ENCODE data around the gene ARL14. TPM values are rescaled to one million over a fixed set of nuclear protein-coding genes. Genes with fewer than 3 reads are reported as not detected.

The ARL14 gene
- total RNA-seq, 1 donor from 2014 or later = not detected

DNA sequence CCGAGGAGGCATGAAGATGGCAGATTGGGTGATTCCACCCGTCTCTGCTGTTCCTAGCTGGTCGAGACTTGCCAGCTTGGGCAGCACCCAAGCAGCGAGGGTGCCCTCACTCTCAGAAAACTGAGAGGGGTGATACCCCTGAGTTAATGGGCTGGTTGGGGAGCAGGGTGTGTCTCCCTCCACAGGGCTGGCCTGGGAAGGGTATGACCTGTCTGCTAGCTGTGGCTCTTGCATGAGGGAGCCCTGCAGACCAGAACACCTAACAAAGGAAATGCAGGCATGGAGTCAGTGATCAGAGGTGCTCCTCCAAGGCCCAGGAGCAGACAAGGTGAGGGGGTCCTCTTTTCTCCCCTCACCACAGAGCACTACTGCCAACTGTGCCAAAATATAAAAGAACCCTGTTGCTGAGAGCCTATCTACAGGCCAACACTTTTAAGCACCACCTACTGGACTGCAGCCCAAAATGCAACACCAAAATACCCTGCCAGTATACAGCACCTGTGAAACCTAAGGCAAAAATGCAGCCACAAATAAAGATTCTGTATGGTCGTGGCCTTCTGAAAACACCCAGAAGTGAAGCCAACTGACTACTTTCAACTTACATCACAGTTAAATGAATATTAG lies 43.3 kb downstream of the ARL14 start:
- H3K4me3 ChIP-seq = no peak overlapping the region
- no peaks in the 10 kb centered on the region for H3K27me3 ChIP-seq
- no peaks in the 10 kb centered on the region for H3K4me1 ChIP-seq
- H3K36me3 ChIP-seq = no peaks in the 10 kb centered on the region
- no peaks in the 10 kb centered on the region for H3K9me3 ChIP-seq
- H3K27ac ChIP-seq = no peak overlapping the region
- no peak for DNase-seq (ENCODE audit: extremely low spot score in 2 of 2)
- TF ChIP-seq, protein P1, sequence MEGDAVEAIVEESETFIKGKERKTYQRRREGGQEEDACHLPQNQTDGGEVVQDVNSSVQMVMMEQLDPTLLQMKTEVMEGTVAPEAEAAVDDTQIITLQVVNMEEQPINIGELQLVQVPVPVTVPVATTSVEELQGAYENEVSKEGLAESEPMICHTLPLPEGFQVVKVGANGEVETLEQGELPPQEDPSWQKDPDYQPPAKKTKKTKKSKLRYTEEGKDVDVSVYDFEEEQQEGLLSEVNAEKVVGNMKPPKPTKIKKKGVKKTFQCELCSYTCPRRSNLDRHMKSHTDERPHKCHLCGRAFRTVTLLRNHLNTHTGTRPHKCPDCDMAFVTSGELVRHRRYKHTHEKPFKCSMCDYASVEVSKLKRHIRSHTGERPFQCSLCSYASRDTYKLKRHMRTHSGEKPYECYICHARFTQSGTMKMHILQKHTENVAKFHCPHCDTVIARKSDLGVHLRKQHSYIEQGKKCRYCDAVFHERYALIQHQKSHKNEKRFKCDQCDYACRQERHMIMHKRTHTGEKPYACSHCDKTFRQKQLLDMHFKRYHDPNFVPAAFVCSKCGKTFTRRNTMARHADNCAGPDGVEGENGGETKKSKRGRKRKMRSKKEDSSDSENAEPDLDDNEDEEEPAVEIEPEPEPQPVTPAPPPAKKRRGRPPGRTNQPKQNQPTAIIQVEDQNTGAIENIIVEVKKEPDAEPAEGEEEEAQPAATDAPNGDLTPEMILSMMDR (IDR thresholded peaks at IDR 0.05) = no peak
- TF ChIP-seq POLR2A (IDR thresholded peaks at IDR 0.05) = no peak
- no peak for TF ChIP-seq POLR2AphosphoS5 (IDR thresholded peaks at IDR 0.05; ENCODE audit: insufficient read depth in 1 of 2, low read depth in 1 of 2)
- intact Hi-C loops (cut with DNase I) = no loop called here

DNA sequence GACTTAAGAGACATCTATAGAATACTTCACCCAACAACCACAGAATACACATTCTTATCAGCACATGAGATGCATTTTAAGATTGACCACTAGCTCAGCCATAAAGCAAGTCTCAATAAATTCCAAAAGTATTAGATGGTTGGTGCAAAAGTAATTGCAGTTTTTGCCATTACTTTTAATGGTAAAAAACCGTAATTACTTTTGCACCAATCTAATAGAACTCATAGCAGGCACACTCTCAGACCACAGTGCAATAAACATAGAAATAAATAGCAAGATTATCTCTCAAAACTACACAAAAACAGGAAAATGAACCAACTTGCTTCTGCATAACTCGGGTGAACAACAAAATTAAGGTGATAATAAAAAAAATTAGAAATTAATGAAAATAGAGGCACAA lies 45.4 kb downstream of the ARL14 start:
- TF ChIP-seq, protein P1 (IDR thresholded peaks at IDR 0.05) = no peak
- TF ChIP-seq POLR2AphosphoS5 (IDR thresholded peaks at IDR 0.05; ENCODE audit: insufficient read depth in 1 of 2, low read depth in 1 of 2) (no peak), POLR2A (IDR thresholded peaks at IDR 0.05) (no peak)
- intact Hi-C loops (cut with DNase I) = no loop called here

DNA sequence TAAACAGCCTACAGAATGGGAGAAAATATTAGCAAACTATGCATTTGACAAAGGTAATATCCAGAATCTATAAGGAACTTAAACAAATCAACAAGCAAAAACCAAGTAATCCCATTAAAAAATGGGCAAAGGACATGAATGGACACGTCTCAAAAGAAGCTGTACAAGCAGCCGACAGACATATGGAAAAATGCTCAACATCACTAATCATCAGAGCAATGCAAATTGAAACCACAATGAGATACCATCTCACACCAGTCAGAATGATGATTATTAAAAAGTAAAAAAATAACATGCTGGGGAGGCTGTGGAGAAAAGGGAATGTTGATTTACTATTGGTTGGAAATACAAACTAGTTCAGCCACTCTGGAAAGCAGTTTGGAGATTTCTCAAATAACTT lies 48.4 kb downstream of the ARL14 start:
- intact Hi-C loops (cut with DNase I) = no loop called here
- Histone ChIP-seq H3K27me3 (no peaks in the 10 kb centered on the region), H3K4me1 (no peaks in the 10 kb centered on the region), H3K27ac (no peak overlapping the region), H3K36me3 (no peaks in the 10 kb centered on the region), H3K4me3 (no peak overlapping the region), H3K9me3 (no peaks in the 10 kb centered on the region)
- TF ChIP-seq POLR2A (IDR thresholded peaks at IDR 0.05) (no peak), POLR2AphosphoS5 (IDR thresholded peaks at IDR 0.05; ENCODE audit: insufficient read depth in 1 of 2, low read depth in 1 of 2) (no peak)
- TF ChIP-seq, protein P1 (IDR thresholded peaks at IDR 0.05) = no peak
- no peak for DNase-seq (ENCODE audit: extremely low spot score in 2 of 2)

More for the DNA sequence above, 45.4 kb downstream of the ARL14 start:
- no peak overlapping the region for H3K4me3 ChIP-seq
- H3K4me1 ChIP-seq = no peaks in the 10 kb centered on the region
- no peak for DNase-seq (ENCODE audit: extremely low spot score in 2 of 2)
- H3K9me3 ChIP-seq = no peaks in the 10 kb centered on the region
- no peaks in the 10 kb centered on the region for H3K36me3 ChIP-seq
- no peaks in the 10 kb centered on the region for H3K27me3 ChIP-seq
- H3K27ac ChIP-seq = no peak overlapping the region

Small RNA genes within 50 kb of the gene (small RNA-seq; reads per million reads assigned to genes)
- not detected for gene RF00139

Other genes with a start within 250 kb of the ARL14 start
- gene TRIM59, start 227.4 kb upstream of the ARL14 start, total RNA-seq = 6.1 TPM
- 24.8 TPM for gene KPNA4, start 111.6 kb upstream of the ARL14 start, total RNA-seq
- 14.2 TPM for gene PPM1L, start 79.1 kb downstream of the ARL14 start, total RNA-seq